Breast epithelium (tissue), 3 donors: ENCODE measurements around the gene TIGIT.

Experiments used
- POLR2A ChIP-seq: fragments of 450-650 bp; IDR thresholded peaks from one replicate; pipeline ENCODE4 v1.6.1; 2016; ENCODE audit warnings: antibody characterized with exemption, mild to moderate bottlenecking, moderate library complexity
- POLR2AphosphoS5 ChIP-seq, 3 donors: sonication (generic); formaldehyde crosslinking; IDR thresholded peaks; one replicate each; pipeline ENCODE4 v1.6.1; 2017; ENCODE audit warnings: antibody characterized with exemption in 3 of 3
- TF ChIP-seq, protein P1 (sequence below), 3 donors: fragments of 450-650 bp; IDR thresholded peaks; one replicate each; pipeline ENCODE4 v1.5.1; 2016 to 2017; ENCODE audit warnings: antibody characterized with exemption in 3 of 3, mild to moderate bottlenecking in 3 of 3, moderate library complexity in 3 of 3

DNA sequence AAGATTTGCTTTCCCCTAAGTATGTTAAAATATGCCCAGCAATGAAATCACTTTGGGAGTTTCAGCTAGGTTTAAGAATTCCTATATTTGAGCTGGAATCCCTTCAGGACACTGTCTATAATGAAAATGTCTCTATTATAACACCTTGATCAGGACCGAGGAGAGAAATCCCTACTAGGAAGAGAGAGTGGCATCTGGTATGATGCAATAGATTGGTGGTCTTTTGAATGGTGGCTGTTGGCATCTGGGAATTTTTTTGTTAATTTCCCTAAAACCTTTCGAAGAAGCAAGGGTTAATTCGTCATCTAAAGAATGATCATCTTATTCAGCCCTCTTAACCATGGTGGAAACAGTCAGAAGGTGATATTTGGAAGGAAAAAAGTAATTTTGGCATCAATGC is 43.0 kb downstream of the TIGIT start:
- TF ChIP-seq, protein P1, sequence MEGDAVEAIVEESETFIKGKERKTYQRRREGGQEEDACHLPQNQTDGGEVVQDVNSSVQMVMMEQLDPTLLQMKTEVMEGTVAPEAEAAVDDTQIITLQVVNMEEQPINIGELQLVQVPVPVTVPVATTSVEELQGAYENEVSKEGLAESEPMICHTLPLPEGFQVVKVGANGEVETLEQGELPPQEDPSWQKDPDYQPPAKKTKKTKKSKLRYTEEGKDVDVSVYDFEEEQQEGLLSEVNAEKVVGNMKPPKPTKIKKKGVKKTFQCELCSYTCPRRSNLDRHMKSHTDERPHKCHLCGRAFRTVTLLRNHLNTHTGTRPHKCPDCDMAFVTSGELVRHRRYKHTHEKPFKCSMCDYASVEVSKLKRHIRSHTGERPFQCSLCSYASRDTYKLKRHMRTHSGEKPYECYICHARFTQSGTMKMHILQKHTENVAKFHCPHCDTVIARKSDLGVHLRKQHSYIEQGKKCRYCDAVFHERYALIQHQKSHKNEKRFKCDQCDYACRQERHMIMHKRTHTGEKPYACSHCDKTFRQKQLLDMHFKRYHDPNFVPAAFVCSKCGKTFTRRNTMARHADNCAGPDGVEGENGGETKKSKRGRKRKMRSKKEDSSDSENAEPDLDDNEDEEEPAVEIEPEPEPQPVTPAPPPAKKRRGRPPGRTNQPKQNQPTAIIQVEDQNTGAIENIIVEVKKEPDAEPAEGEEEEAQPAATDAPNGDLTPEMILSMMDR (IDR thresholded peaks at IDR 0.05), result no peak
- TF ChIP-seq POLR2AphosphoS5 (IDR thresholded peaks at IDR 0.05), result no peak
- no peak for TF ChIP-seq POLR2A
